ENCODE results near the gene LRMDA. TPM values are rescaled to one million over a fixed set of nuclear protein-coding genes. Genes with fewer than 3 reads are reported as not detected.
A peak's percentile ranks its signal among the peaks of the same experiment; 100 is the strongest.

Gene LRMDA
- total and polyA plus RNA-seq, 4 donors = 12.1 to 40.8 (median 21.6) TPM

GRCh38 chr10:76311752-76312636, 880.6 kb downstream of the LRMDA start:
- peaks cover 0 to 4% (median 0%) of the 10 kb centered on the region in 4 donors for H3K9me3 ChIP-seq (ENCODE audit: control insufficient read depth in 4 of 4, insufficient read depth in 3 of 4, low read length in 3 of 4)
- H3K4me3 ChIP-seq = no peak overlapping the region
- ATAC-seq (ENCODE audit: insufficient read depth, low FRiP score) (no peak), DNase-seq (peak in 1 of 3 donors; percentile 40)
- TF ChIP-seq CTCF (IDR thresholded peaks at IDR 0.05; ENCODE audit: control extremely low read depth, extremely low read depth) = peak; percentile 10
- peak overlapping the region in 1 of 2 donors; percentile 22 for H3K27ac ChIP-seq (ENCODE audit: low read depth in 1 of 2, low read length in 1 of 2)
- no peaks in the 10 kb centered on the region for H3K27me3 ChIP-seq (ENCODE audit: control insufficient read depth in 3 of 3, insufficient read depth in 3 of 3, low read length in 2 of 3)
- 46 to 49% methylated on average over 4 of the region's 4 CpGs for WGBS, 2 donors
- H3K9ac ChIP-seq (ENCODE audit: insufficient read depth in 1 of 2, low read length in 2 of 2) = no peak overlapping the region
- peaks cover 0 to 26% (median 5%) of the 10 kb centered on the region in 5 donors for H3K4me1 ChIP-seq (ENCODE audit: control insufficient read depth in 5 of 5, insufficient read depth in 5 of 5, low read length in 5 of 5)
- no peaks in the 10 kb centered on the region for H3K36me3 ChIP-seq (ENCODE audit: control insufficient read depth in 4 of 4, insufficient read depth in 4 of 4, low read length in 4 of 4)

DNA sequence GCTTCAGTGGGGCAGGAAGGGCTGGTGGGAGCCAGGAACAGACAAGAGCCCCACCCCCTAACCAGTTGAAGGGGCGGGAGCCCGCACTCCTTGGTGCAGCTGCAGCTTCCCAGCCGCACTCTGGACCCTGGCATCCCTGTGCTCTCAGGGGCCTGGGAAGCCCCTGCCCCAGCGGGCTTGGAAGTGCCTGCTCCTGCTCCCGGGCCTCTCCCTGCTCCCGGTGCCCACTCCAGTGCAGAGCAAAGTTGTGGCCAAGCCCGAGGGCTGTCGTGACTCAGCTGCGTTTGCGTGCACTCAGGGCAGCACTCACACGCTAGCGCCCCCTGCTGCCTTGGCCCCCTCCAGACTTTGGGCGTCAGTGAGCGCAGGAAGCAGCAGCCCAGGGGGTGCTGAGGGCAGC, 883.8 kb downstream of the LRMDA start:
- Histone ChIP-seq H3K9ac (ENCODE audit: insufficient read depth in 1 of 2, low read length in 2 of 2) (no peak overlapping the region), H3K27ac (ENCODE audit: low read depth in 1 of 2, low read length in 1 of 2) (no peak overlapping the region), H3K4me3 (no peak overlapping the region), H3K27me3 (ENCODE audit: control insufficient read depth in 3 of 3, insufficient read depth in 3 of 3, low read length in 2 of 3) (no peaks in the 10 kb centered on the region), H3K36me3 (ENCODE audit: control insufficient read depth in 4 of 4, insufficient read depth in 4 of 4, low read length in 4 of 4) (no peaks in the 10 kb centered on the region), H3K4me1 (ENCODE audit: control insufficient read depth in 5 of 5, insufficient read depth in 5 of 5, low read length in 5 of 5) (peaks cover 0 to 9% (median 3%) of the 10 kb centered on the region in 5 donors), H3K9me3 (ENCODE audit: control insufficient read depth in 4 of 4, insufficient read depth in 3 of 4, low read length in 3 of 4) (peaks cover 0 to 4% (median 0%) of the 10 kb centered on the region in 4 donors)
- no peak for DNase-seq
- no peak for TF ChIP-seq CTCF (IDR thresholded peaks at IDR 0.05; ENCODE audit: control extremely low read depth, extremely low read depth)
- no peak for ATAC-seq (ENCODE audit: insufficient read depth, low FRiP score)
- WGBS, 2 donors = 96 to 98% methylated on average over 14 of the region's 14 CpGs

- DNase-seq (no peak), ATAC-seq (ENCODE audit: insufficient read depth, low FRiP score) (no peak)
- Histone ChIP-seq H3K9ac (ENCODE audit: insufficient read depth in 1 of 2, low read length in 2 of 2) (no peak overlapping the region), H3K27ac (ENCODE audit: low read depth in 1 of 2, low read length in 1 of 2) (no peak overlapping the region), H3K4me3 (no peak overlapping the region), H3K36me3 (ENCODE audit: control insufficient read depth in 4 of 4, insufficient read depth in 4 of 4, low read length in 4 of 4) (no peaks in the 10 kb centered on the region), H3K27me3 (ENCODE audit: control insufficient read depth in 3 of 3, insufficient read depth in 3 of 3, low read length in 2 of 3) (no peaks in the 10 kb centered on the region), H3K9me3 (ENCODE audit: control insufficient read depth in 4 of 4, insufficient read depth in 3 of 4, low read length in 3 of 4) (peaks cover 0 to 4% (median 0%) of the 10 kb centered on the region in 4 donors), H3K4me1 (ENCODE audit: control insufficient read depth in 5 of 5, insufficient read depth in 5 of 5, low read length in 5 of 5) (peaks cover 0 to 3% (median 0%) of the 10 kb centered on the region in 5 donors)
- no peak for TF ChIP-seq CTCF (IDR thresholded peaks at IDR 0.05; ENCODE audit: control extremely low read depth, extremely low read depth)
- 98% methylated on average over 12 of the region's 12 CpGs for WGBS, 2 donors
Measured at GRCh38 chr10:76316234-76316633, 884.8 kb downstream of the LRMDA start.

Measured in lung (tissue), 12 donors.